HepG2 (cell line): Measurements from ENCODE around the gene NUDT15.
"Not testable (repeated sequence)": the region's sequence is repeated elsewhere in the genome, so short reads cannot be mapped to it uniquely, and the experiment has no call there.

Experiments
- ARNTL ChIP-seq: sonication (generic); formaldehyde crosslinking; IDR thresholded peaks from 2 replicates; pipeline ENCODE4 v1.4.0; 2020; ENCODE audit warnings: mild to moderate bottlenecking, missing genetic modification reagents
- CEBPB ChIP-seq: IDR thresholded peaks from 2 replicates; pipeline ENCODE4 v1.6.1; 2011; ENCODE audit warnings: low read depth, low read length, improper control_type of control experiment, borderline replicate concordance
- CTCF ChIP-seq: sonication (generic); formaldehyde crosslinking; IDR thresholded peaks from 2 replicates; pipeline ENCODE4 v1.5.0; 2020; ENCODE audit warnings: mild to moderate bottlenecking, missing genetic modification reagents, moderate library complexity
- IKZF4 ChIP-seq: sonication (generic); formaldehyde crosslinking; IDR thresholded peaks from 2 replicates; pipeline ENCODE4 v1.5.1; 2020; ENCODE audit warnings: borderline replicate concordance, mild to moderate bottlenecking, low read depth, missing genetic modification reagents; ENCODE audit errors: not compliant biosample characterization
- MAZ ChIP-seq, 2 experiments: sonication (generic) in 1 of 2; formaldehyde crosslinking in 1 of 2; IDR thresholded peaks; 2 replicates each; pipeline versions ENCODE4 v1.5.0 to v1.6.1; 2012 to 2020; ENCODE audit warnings: low read depth in 2 of 2, mild to moderate bottlenecking in 2 of 2, borderline replicate concordance in 1 of 2, improper control_type of control experiment in 1 of 2, low read length in 1 of 2, missing genetic modification reagents in 1 of 2, moderate library complexity in 1 of 2
- PTBP1 ChIP-seq: fragments of 200-400 bp; formaldehyde crosslinking; IDR thresholded peaks from 2 replicates; pipeline ENCODE4 v1.6.1; 2018; ENCODE audit warnings: low read length, low read depth; ENCODE audit not compliant: poor library complexity, severe bottlenecking
- SKI ChIP-seq: fragments of 450-650 bp; IDR thresholded peaks from one replicate; pipeline ENCODE4 v1.6.1; 2018; ENCODE audit warnings: mild to moderate bottlenecking; ENCODE audit not compliant: partially characterized antibody
- TF ChIP-seq, protein P1 (sequence below), 2 experiments: sonication (generic) in 1 of 2; formaldehyde crosslinking in 1 of 2; IDR thresholded peaks; 2 replicates each; pipeline versions ENCODE4 v1.5.1 to v1.6.1; 2011 to 2020; ENCODE audit warnings: borderline replicate concordance in 1 of 2, low read depth in 1 of 2, low read length in 1 of 2, mild to moderate bottlenecking in 1 of 2, missing genetic modification reagents in 1 of 2, moderate library complexity in 1 of 2

GRCh38 chr13:48001999-48002398 is 35.5 kb upstream of the NUDT15 start:
- not testable (repeated sequence) for TF ChIP-seq PTBP1; MAZ (IDR thresholded peaks at IDR 0.05; ENCODE audit: borderline replicate concordance, low read depth, low read length); MAZ (CRISPR knock-in tag; IDR thresholded peaks at IDR 0.05; ENCODE audit: low read depth); IKZF4; SKI; CTCF; ARNTL (CRISPR knock-in tag); CEBPB
- TF ChIP-seq, protein P1, sequence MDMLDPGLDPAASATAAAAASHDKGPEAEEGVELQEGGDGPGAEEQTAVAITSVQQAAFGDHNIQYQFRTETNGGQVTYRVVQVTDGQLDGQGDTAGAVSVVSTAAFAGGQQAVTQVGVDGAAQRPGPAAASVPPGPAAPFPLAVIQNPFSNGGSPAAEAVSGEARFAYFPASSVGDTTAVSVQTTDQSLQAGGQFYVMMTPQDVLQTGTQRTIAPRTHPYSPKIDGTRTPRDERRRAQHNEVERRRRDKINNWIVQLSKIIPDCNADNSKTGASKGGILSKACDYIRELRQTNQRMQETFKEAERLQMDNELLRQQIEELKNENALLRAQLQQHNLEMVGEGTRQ (IDR thresholded peaks at IDR 0.05; ENCODE audit: low read depth, low read length), result not testable (repeated sequence)
- TF ChIP-seq, protein P1 (CRISPR knock-in tag; IDR thresholded peaks at IDR 0.05; ENCODE audit: borderline replicate concordance), result not testable (repeated sequence)
